GM19023 (cell line): ENCODE results near the gene ALOX15B.
"Not testable (repeated sequence)": the region's sequence is repeated elsewhere in the genome, so short reads cannot be mapped to it uniquely, and the experiment has no call there.

Experiments used
- ATAC-seq: cut with Tn5 transposase; IDR thresholded peaks from one replicate; pipeline ENCODE4 v1.9.1; 2021; ENCODE audit warnings: mild to moderate bottlenecking, moderate library complexity; ENCODE audit not compliant: unreplicated experiment

ALOX15B gene

DNA sequence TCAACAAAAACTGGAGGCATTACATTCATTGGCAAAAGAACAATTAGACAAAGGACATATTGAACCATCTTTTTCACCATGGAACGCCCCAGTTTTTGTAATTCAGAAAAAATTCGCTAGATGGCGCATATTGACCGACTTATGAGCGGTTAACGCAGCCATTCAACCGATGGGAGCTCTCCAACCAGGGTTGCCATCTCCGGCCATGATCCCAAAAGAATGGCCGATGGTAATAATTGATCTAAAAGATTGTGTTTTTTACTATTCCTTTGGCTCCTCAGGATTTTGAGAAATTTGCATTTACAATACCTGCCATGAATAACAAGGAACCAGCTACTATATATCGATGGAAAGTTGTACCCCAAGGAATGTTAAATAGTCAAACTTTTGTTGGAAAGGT lies 21.4 kb downstream of the ALOX15B start:
- no peak for ATAC-seq

DNA sequence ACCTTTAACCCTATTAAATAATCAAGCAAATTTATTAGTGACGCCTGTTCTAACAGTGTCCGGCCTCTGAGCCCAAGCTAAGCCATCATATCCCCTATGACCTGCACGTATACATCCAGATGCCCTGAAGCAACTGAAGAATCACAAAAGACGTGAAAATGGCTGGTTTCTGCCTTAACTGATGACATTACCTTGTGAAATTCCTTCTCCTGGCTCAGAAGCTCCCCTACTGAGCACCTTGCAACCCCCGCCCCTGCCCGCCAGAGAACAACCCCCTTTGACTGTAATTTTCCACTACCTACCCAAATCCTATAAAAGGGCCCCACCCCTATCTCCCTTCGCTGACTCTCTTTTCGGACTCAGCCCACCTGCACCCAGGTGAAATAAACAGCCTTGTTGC lies 23.0 kb downstream of the ALOX15B start:
- ATAC-seq = not testable (repeated sequence)

- ATAC-seq = no peak
Observed at GRCh38 chr17:8062435-8062806, 23.6 kb downstream of the ALOX15B start.

- no peak for ATAC-seq
Observed at GRCh38 chr17:8062807-8063483, 24.1 kb downstream of the ALOX15B start.

DNA sequence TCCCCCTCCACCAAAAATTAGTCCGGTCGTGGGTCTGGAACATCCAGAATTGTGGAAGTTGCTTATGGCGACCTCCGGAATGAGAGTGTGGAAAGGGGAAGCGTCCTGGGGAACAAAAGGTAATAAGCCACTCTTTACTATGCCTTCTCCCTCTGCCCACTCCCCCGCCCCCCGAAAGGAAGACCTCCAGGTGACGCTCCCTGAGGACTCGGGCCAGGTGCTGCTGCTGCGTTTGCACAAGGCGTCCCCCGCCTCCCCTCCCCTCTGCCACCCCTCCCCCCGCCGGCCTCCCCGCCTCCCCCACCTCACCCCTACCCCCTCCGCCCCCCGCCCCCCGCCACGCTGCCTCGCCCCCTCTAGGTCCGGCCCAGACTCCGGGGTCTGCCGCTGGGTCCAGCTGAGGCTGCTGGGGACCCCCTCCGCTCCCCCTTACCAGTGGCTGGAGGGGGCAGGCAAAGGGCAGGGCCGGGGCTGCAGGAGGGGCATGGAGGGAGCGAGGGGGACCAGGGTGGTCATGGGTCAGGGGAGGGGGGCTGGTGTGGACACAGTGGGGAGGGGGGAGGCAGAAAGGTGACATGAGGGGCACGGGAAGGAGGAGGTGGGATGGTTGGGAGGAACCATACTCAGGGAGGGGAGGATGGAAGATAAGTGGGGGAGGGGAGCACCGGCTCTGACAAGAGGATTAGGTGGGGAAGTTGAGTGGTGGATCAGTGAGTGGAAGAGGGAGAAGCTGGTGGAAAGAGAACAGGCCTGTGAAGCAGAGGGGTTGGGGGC lies 25.1 kb downstream of the ALOX15B start:
- ATAC-seq = no peak

DNA sequence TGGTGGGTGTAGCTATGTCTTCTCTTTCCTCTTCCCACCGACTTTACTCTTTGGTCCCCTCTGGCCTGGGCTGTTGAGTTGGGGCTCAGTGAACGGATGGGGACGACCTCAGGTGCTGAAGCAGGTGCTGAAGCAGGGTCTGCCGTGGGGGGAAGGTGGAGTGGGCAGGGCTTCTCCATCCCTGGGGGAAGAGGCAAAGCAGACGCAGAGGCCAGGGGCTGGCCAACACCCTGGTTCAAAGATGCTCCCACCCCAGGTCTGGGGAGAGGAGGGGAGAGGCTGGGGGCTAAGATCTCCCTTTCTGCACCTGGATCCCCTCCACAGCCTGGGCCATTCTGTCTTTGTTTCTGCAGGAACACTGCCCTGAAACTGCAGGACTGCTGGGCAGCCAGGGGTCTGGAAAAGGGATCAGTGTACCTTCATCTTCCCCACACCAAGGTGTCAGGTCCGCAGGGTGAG lies 25.7 kb downstream of the ALOX15B start:
- ATAC-seq = no peak

GRCh38 chr17:8066841-8067775 lies 28.2 kb downstream of the ALOX15B start:
- ATAC-seq = no peak

GRCh38 chr17:8067806-8068205 lies 28.9 kb downstream of the ALOX15B start:
- ATAC-seq = no peak

GRCh38 chr17:8068736-8069586 lies 30.1 kb downstream of the ALOX15B start:
- ATAC-seq = no peak

GRCh38 chr17:8069587-8069860 lies 30.7 kb downstream of the ALOX15B start:
- no peak for ATAC-seq

DNA sequence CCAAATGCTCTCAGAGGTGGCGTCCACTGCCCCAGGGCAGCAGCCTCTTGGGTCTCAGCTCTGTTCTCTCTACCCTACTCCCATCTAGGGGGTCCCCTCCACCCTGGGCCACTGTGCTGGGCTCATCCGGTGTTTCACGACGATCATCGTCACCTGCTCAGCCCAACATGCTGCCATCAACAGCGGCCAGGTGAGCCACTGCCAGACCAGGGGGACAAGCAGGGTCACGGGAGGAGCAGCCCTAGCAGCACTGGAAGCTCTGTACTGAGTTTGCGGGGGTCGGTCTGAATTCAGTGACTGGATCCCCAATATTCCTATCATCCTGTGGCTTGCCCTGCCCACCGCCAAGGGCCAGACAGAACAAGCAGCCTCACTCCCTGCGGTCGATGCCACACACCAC lies 32.6 kb downstream of the ALOX15B start:
- no peak for ATAC-seq

DNA sequence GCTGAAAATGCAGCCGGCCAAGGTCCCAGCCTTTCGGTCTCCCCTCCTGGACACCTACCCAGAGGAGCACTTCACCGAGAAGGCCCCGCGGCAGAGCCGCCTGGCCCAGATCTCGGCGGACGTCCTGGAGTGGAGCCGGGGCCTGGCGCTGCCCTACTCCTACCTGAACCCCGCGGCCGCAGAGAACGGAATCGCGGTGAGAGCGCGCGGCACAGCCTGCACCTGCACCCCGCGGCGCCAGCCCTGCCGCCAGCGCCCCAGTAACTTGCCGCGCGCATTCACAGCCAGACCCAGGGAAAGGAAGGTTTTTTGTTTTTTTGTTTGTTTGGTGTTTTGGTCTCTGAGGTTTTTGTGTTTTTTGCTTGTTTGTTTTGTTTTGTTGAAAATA lies 33.5 kb downstream of the ALOX15B start:
- ATAC-seq = no peak

- no peak for ATAC-seq
Observed at GRCh38 chr17:8072729-8073461, 34.0 kb downstream of the ALOX15B start.

- ATAC-seq = no peak
Observed at GRCh38 chr17:8073627-8074484, 35.0 kb downstream of the ALOX15B start.

DNA sequence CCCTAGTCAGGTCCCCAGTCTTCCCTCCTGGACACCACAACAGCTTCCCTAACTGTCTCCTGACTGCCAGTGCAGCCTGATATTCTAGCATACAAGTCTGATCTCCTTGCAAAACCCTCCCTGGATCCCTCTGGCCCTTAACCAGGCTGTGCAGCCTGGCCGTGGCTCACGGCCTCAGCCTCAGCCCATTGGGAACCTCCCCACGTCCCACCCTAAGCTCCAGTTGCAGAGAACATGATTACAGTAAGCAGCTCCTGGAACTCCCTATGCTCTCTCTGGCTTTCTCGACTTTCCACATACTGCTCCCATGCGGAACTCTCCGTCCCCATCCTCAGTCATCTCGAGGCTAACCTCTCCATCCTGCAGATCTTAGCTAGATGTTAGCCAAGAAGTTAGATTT lies 35.7 kb downstream of the ALOX15B start:
- no peak for ATAC-seq

DNA sequence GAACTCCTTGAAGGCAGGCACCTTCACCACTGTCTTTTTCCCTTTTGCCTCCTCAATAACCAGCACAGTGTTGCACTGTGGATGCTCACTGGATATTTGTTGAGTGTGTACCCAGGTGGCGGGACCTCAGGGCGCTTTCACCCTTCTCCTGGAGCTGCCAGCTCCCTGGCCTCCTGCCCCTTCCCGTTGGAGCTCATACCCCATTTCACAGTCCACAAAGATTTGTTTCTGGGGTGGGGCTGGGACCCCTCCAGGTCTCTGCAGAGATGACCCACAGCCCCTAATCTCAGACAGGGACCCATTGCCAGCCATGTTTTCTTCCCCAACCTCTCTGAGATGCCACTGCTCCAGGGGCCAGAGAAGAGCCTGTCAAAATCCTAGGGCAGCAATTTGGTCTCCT lies 36.2 kb downstream of the ALOX15B start:
- no peak for ATAC-seq

DNA sequence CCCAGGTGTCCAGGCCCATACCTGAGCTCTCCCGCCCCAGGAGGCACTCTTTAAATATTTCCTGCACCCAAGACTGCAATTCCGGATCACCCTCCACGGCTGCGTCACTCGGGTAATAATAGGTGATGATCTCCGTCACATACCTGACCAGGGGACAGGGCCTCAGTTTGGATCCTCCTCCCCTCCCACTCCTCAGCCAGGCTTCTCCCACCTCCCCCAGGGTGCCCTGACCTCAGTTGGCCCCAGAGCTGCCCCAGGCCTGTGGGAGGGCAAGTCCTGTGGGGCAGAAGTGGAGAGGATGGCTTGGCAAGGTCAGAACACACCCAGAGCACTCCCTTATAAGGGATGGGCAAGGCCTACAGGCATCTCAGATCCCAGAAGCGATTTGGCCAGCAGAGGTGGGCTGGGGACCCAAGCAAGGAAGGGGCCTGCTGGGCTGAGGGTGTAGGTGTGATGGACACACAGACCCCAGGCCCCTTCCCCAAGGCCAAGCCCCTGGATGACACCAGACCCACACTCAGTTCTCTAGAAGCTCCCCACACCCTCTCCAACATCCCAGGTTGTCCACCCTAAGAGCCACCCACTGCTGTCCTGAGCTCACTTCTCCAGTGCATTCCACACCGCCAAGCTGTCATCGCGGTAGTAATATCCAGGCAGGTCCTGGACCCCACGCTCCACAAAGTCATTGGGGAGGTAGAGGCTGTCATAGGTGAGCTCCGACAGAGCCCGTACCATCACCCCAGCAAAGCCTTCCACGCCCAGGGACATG lies 36.9 kb downstream of the ALOX15B start:
- no peak for ATAC-seq

DNA sequence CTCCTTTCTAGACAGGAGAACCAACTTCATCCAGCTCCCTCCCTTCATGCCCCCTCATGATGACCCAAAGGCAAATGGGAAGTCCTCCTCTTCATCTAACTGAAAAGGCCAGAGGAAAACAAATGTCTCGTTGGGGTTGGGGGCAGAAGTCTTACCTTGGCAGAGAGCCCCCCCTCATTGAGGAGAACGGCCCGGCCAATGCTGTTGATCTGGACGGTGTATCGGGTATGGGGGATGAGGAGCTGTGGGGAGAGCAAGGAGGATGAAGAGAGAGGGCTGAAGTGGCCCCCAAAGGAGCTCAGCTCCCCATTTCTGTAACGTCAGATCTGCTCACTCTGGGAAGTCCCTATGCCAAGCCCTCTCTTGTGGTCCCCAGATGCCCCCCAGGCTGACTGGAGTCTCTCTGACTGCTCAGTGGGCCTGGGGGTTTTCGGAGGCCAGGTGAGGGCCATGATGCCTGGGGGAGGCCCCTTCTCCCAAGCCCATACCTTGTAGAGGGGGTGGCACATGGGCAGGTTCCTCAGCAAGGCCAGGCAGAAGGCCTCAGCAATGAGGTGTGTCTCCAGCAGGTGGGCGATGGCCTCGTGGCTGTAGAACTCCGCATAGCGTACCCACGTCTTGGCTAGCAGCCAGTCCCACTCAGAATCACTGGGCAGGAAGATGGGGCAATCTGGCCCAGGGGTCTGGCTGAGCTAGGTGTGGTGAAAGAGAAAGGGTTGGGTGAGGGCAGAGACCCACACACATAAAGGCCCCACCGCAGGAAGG lies 37.8 kb downstream of the ALOX15B start:
- no peak for ATAC-seq
